ENCODE data around the gene ZNF3. TPM values are rescaled to one million over a fixed set of nuclear protein-coding genes. Genes with fewer than 3 reads are reported as not detected.
A peak's percentile ranks its signal among the peaks of the same experiment; 100 is the strongest.

Gene ZNF3
- polyA plus RNA-seq, 1 donor = 50.4 TPM

GRCh38 chr7:100072462-100072861 is 9.1 kb downstream of the ZNF3 start:
- 100% methylated on average over 1 of the region's 10 CpGs for WGBS (ENCODE audit: insufficient coverage, low lambda C conversion rate)
- H3K36me3 ChIP-seq (ENCODE audit: control insufficient read depth, insufficient read depth, low read length) = peaks cover 81% of the 10 kb centered on the region
- H3K4me1 ChIP-seq (ENCODE audit: control insufficient read depth, insufficient read depth, low read length) = peaks cover 10% of the 10 kb centered on the region
- no peak overlapping the region for H3K4me3 ChIP-seq (ENCODE audit: low read length)
- no peaks in the 10 kb centered on the region for H3K27me3 ChIP-seq (ENCODE audit: control insufficient read depth, insufficient read depth, low read length)
- peaks cover 40% of the 10 kb centered on the region for H3K9me3 ChIP-seq (ENCODE audit: control insufficient read depth, low read depth, low read length)
- no peak overlapping the region for H3K27ac ChIP-seq (ENCODE audit: low read length)
- DNase-seq = no peak

GRCh38 chr7:100071018-100071723 is 10.4 kb downstream of the ZNF3 start:
- Histone ChIP-seq H3K4me1 (ENCODE audit: control insufficient read depth, insufficient read depth, low read length) (no peaks in the 10 kb centered on the region), H3K9me3 (ENCODE audit: control insufficient read depth, low read depth, low read length) (peaks cover 40% of the 10 kb centered on the region), H3K4me3 (ENCODE audit: low read length) (no peak overlapping the region), H3K36me3 (ENCODE audit: control insufficient read depth, insufficient read depth, low read length) (peaks cover 74% of the 10 kb centered on the region), H3K27me3 (ENCODE audit: control insufficient read depth, insufficient read depth, low read length) (no peaks in the 10 kb centered on the region), H3K27ac (ENCODE audit: low read length) (no peak overlapping the region)
- WGBS (ENCODE audit: insufficient coverage, low lambda C conversion rate) = no CpG with 5 or more reads among the region's 11 CpGs
- DNase-seq = peak in 1 of 2 donors; percentile 22

- WGBS (ENCODE audit: insufficient coverage, low lambda C conversion rate) = 100% methylated on average over 5 of the region's 5 CpGs
- no peak for DNase-seq
Observed at GRCh38 chr7:100069991-100070390, 11.5 kb downstream of the ZNF3 start.

GRCh38 chr7:100066953-100067352 is 14.6 kb downstream of the ZNF3 start:
- Histone ChIP-seq H3K4me3 (ENCODE audit: low read length) (no peak overlapping the region), H3K9me3 (ENCODE audit: control insufficient read depth, low read depth, low read length) (peaks cover 18% of the 10 kb centered on the region), H3K27ac (ENCODE audit: low read length) (no peak overlapping the region), H3K4me1 (ENCODE audit: control insufficient read depth, insufficient read depth, low read length) (no peaks in the 10 kb centered on the region), H3K36me3 (ENCODE audit: control insufficient read depth, insufficient read depth, low read length) (peaks cover 60% of the 10 kb centered on the region), H3K27me3 (ENCODE audit: control insufficient read depth, insufficient read depth, low read length) (no peaks in the 10 kb centered on the region)
- WGBS (ENCODE audit: insufficient coverage, low lambda C conversion rate) = no CpG with 5 or more reads among the region's 7 CpGs
- no peak for DNase-seq

More at GRCh38 chr7:100069991-100070390, 11.5 kb downstream of the ZNF3 start:
- H3K27me3 ChIP-seq (ENCODE audit: control insufficient read depth, insufficient read depth, low read length) = no peaks in the 10 kb centered on the region
- peaks cover 69% of the 10 kb centered on the region for H3K36me3 ChIP-seq (ENCODE audit: control insufficient read depth, insufficient read depth, low read length)
- H3K9me3 ChIP-seq (ENCODE audit: control insufficient read depth, low read depth, low read length) = peaks cover 40% of the 10 kb centered on the region
- H3K4me1 ChIP-seq (ENCODE audit: control insufficient read depth, insufficient read depth, low read length) = no peaks in the 10 kb centered on the region
- H3K4me3 ChIP-seq (ENCODE audit: low read length) = no peak overlapping the region
- H3K27ac ChIP-seq (ENCODE audit: low read length) = no peak overlapping the region

GRCh38 chr7:100065452-100066186 is 15.9 kb downstream of the ZNF3 start:
- DNase-seq = peak in 1 of 2 donors; percentile 18
- Histone ChIP-seq H3K4me3 (ENCODE audit: low read length) (no peak overlapping the region), H3K27ac (ENCODE audit: low read length) (no peak overlapping the region), H3K9me3 (ENCODE audit: control insufficient read depth, low read depth, low read length) (peaks cover 5% of the 10 kb centered on the region), H3K27me3 (ENCODE audit: control insufficient read depth, insufficient read depth, low read length) (no peaks in the 10 kb centered on the region), H3K36me3 (ENCODE audit: control insufficient read depth, insufficient read depth, low read length) (peaks cover 55% of the 10 kb centered on the region), H3K4me1 (ENCODE audit: control insufficient read depth, insufficient read depth, low read length) (no peaks in the 10 kb centered on the region)
- no CpG with 5 or more reads among the region's 8 CpGs for WGBS (ENCODE audit: insufficient coverage, low lambda C conversion rate)

- Histone ChIP-seq H3K27ac (ENCODE audit: low read length) (no peak overlapping the region), H3K36me3 (ENCODE audit: control insufficient read depth, insufficient read depth, low read length) (peaks cover 49% of the 10 kb centered on the region), H3K4me1 (ENCODE audit: control insufficient read depth, insufficient read depth, low read length) (no peaks in the 10 kb centered on the region), H3K27me3 (ENCODE audit: control insufficient read depth, insufficient read depth, low read length) (no peaks in the 10 kb centered on the region), H3K9me3 (ENCODE audit: control insufficient read depth, low read depth, low read length) (no peaks in the 10 kb centered on the region), H3K4me3 (ENCODE audit: low read length) (no peak overlapping the region)
- no peak for DNase-seq
- WGBS (ENCODE audit: insufficient coverage, low lambda C conversion rate) = no CpG with 5 or more reads among the region's 9 CpGs
Observed at GRCh38 chr7:100064162-100064561, 17.4 kb downstream of the ZNF3 start.

- Histone ChIP-seq H3K27me3 (ENCODE audit: control insufficient read depth, insufficient read depth, low read length) (no peaks in the 10 kb centered on the region), H3K4me3 (ENCODE audit: low read length) (no peak overlapping the region), H3K27ac (ENCODE audit: low read length) (no peak overlapping the region), H3K4me1 (ENCODE audit: control insufficient read depth, insufficient read depth, low read length) (no peaks in the 10 kb centered on the region), H3K9me3 (ENCODE audit: control insufficient read depth, low read depth, low read length) (no peaks in the 10 kb centered on the region), H3K36me3 (ENCODE audit: control insufficient read depth, insufficient read depth, low read length) (peaks cover 50% of the 10 kb centered on the region)
- DNase-seq = no peak
- no CpG with 5 or more reads among the region's 4 CpGs for WGBS (ENCODE audit: insufficient coverage, low lambda C conversion rate)
Observed at GRCh38 chr7:100063376-100063775, 18.1 kb downstream of the ZNF3 start.

GRCh38 chr7:100061518-100062193 is 19.9 kb downstream of the ZNF3 start:
- Histone ChIP-seq H3K9me3 (ENCODE audit: control insufficient read depth, low read depth, low read length) (no peaks in the 10 kb centered on the region), H3K27me3 (ENCODE audit: control insufficient read depth, insufficient read depth, low read length) (no peaks in the 10 kb centered on the region), H3K36me3 (ENCODE audit: control insufficient read depth, insufficient read depth, low read length) (peaks cover 62% of the 10 kb centered on the region), H3K4me1 (ENCODE audit: control insufficient read depth, insufficient read depth, low read length) (no peaks in the 10 kb centered on the region), H3K27ac (ENCODE audit: low read length) (no peak overlapping the region), H3K4me3 (ENCODE audit: low read length) (no peak overlapping the region)
- no peak for DNase-seq
- WGBS (ENCODE audit: insufficient coverage, low lambda C conversion rate) = 100% methylated on average over 1 of the region's 11 CpGs

GRCh38 chr7:100059251-100059739 is 22.2 kb downstream of the ZNF3 start:
- Histone ChIP-seq H3K36me3 (ENCODE audit: control insufficient read depth, insufficient read depth, low read length) (peaks cover 52% of the 10 kb centered on the region), H3K27ac (ENCODE audit: low read length) (no peak overlapping the region), H3K27me3 (ENCODE audit: control insufficient read depth, insufficient read depth, low read length) (no peaks in the 10 kb centered on the region), H3K4me1 (ENCODE audit: control insufficient read depth, insufficient read depth, low read length) (no peaks in the 10 kb centered on the region), H3K4me3 (ENCODE audit: low read length) (no peak overlapping the region), H3K9me3 (ENCODE audit: control insufficient read depth, low read depth, low read length) (no peaks in the 10 kb centered on the region)
- no peak for DNase-seq
- no CpG with 5 or more reads among the region's 5 CpGs for WGBS (ENCODE audit: insufficient coverage, low lambda C conversion rate)

- Histone ChIP-seq H3K27ac (ENCODE audit: low read length) (no peak overlapping the region), H3K36me3 (ENCODE audit: control insufficient read depth, insufficient read depth, low read length) (peaks cover 34% of the 10 kb centered on the region), H3K9me3 (ENCODE audit: control insufficient read depth, low read depth, low read length) (no peaks in the 10 kb centered on the region), H3K4me3 (ENCODE audit: low read length) (no peak overlapping the region), H3K27me3 (ENCODE audit: control insufficient read depth, insufficient read depth, low read length) (no peaks in the 10 kb centered on the region), H3K4me1 (ENCODE audit: control insufficient read depth, insufficient read depth, low read length) (no peaks in the 10 kb centered on the region)
- DNase-seq = no peak
- WGBS (ENCODE audit: insufficient coverage, low lambda C conversion rate) = no CpG with 5 or more reads among the region's 10 CpGs
Observed at GRCh38 chr7:100057006-100057405, 24.5 kb downstream of the ZNF3 start.

Data from large intestine (tissue), 3 donors.